ENCODE results near the gene TMEM109. TPM values are rescaled to one million over a fixed set of nuclear protein-coding genes. Genes with fewer than 3 reads are reported as not detected.

The TMEM109 gene
- total and polyA plus RNA-seq, 9 of the 15 experiments (the other 6 are each of a cell fraction or from before 2014, with no cell fraction given) = 9.2 to 71.3 (median 30.5) TPM

GRCh38 chr11:60864856-60865513 lies 49.0 kb upstream of the TMEM109 start (continued):
- TF ChIP-seq E2F1 (CRISPR knock-in tag; IDR thresholded peaks at IDR 0.05) = no peak
- no peak for TF ChIP-seq TGIF2 (CRISPR knock-in tag; IDR thresholded peaks at IDR 0.05)
- no peak for TF ChIP-seq PHF21A (IDR thresholded peaks at IDR 0.05; ENCODE audit: borderline replicate concordance, low read depth)
- 0 out of 2 replicates have a peak, but pooled peaks have one; percentile 35 for TF ChIP-seq GATA2 (CRISPR knock-in tag; IDR thresholded peaks at IDR 0.05)
- TF ChIP-seq CBFA2T2 (conservative IDR thresholded peaks at IDR 0.05) = peak; percentile 61
- no peak; the same call in 1 of the 2 replicates for TF ChIP-seq PKNOX1 (IDR thresholded peaks at IDR 0.05)
- TF ChIP-seq POLR2AphosphoS5 (IDR thresholded peaks at IDR 0.05; ENCODE audit: control insufficient read depth, insufficient read depth, low read depth, low read length) = 0 out of 2 replicates have a peak, but pooled peaks have one; percentile 37
- TF ChIP-seq VEZF1 (CRISPR knock-in tag; IDR thresholded peaks at IDR 0.05) = peak; percentile 17; the same call in 1 of the 2 replicates
- no peak for TF ChIP-seq RB1 (IDR thresholded peaks at IDR 0.05; ENCODE audit: low read depth)
- TF ChIP-seq MEIS2 (IDR thresholded peaks at IDR 0.05; ENCODE audit: partially characterized antibody) = peak; percentile 52
- TF ChIP-seq EP300 (IDR thresholded peaks at IDR 0.05; ENCODE audit: low read length) = peak; percentile 8; the same call in 1 of the 2 replicates
- no peak for TF ChIP-seq ZNF589 (CRISPR knock-in tag; IDR thresholded peaks at IDR 0.05; ENCODE audit: low read depth)
- TF ChIP-seq FOXP1 (CRISPR knock-in tag; IDR thresholded peaks at IDR 0.05) = no peak
- TF ChIP-seq ZNF263 (CRISPR knock-in tag; IDR thresholded peaks at IDR 0.05; ENCODE audit: borderline replicate concordance) = peak; percentile 48; the same call in 1 of the 2 replicates
- peak in 1 of 2 experiments; percentile 33; a peak in 1 of 4 replicates for TF ChIP-seq HDAC1 (IDR thresholded peaks at IDR 0.05)
- no peak for TF ChIP-seq ZEB2 (IDR thresholded peaks at IDR 0.05)
- TF ChIP-seq CBFA2T3 (IDR thresholded peaks at IDR 0.05) = peak; percentile 72
- TF ChIP-seq KAT8 (IDR thresholded peaks at IDR 0.05; ENCODE audit: low read depth) = no peak
- no peak for TF ChIP-seq NCOA1 (IDR thresholded peaks at IDR 0.05; ENCODE audit: low read depth)
- no peak for TF ChIP-seq BRD4 (IDR thresholded peaks at IDR 0.05)
- no peak for TF ChIP-seq TCFL5 (CRISPR knock-in tag; conservative IDR thresholded peaks at IDR 0.05)
- TF ChIP-seq FOSL1 (tag; conservative IDR thresholded peaks at IDR 0.05) = 0 out of 2 replicates have a peak, but pooled peaks have one; percentile 34
- no peak for TF ChIP-seq U2AF1 (optimal IDR thresholded peaks at IDR 0.05; ENCODE audit: low read depth, low read length)
- TF ChIP-seq CHCHD3 (CRISPR knock-in tag; IDR thresholded peaks at IDR 0.05) = no peak

Data from K562 (cell line).